HG03280 (cell line): Measurements from ENCODE around the gene BRSK1.

ENCODE experiments used
- ATAC-seq: cut with Tn5 transposase; IDR thresholded peaks from one replicate; pipeline ENCODE4 v1.9.1; 2021; ENCODE audit warnings: mild to moderate bottlenecking, moderate library complexity; ENCODE audit not compliant: unreplicated experiment

The BRSK1 gene

DNA sequence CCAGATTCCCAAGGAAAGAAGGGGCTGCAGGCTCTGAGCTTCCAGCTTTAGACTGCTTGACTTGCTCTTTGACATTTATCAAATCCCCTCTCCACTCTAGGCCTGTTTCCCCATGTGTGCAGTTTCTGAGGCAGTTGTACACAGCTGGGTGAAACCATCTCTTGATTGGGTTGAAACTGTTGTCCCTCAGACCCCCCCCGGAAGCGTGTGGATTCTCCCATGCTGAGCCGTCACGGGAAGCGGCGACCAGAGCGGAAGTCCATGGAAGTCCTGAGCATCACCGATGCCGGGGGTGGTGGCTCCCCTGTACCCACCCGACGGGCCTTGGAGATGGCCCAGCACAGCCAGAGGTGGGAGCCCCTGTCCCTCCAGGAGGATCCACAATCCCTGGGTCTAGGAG is 19.7 kb downstream of the BRSK1 start:
- no peak for ATAC-seq

DNA sequence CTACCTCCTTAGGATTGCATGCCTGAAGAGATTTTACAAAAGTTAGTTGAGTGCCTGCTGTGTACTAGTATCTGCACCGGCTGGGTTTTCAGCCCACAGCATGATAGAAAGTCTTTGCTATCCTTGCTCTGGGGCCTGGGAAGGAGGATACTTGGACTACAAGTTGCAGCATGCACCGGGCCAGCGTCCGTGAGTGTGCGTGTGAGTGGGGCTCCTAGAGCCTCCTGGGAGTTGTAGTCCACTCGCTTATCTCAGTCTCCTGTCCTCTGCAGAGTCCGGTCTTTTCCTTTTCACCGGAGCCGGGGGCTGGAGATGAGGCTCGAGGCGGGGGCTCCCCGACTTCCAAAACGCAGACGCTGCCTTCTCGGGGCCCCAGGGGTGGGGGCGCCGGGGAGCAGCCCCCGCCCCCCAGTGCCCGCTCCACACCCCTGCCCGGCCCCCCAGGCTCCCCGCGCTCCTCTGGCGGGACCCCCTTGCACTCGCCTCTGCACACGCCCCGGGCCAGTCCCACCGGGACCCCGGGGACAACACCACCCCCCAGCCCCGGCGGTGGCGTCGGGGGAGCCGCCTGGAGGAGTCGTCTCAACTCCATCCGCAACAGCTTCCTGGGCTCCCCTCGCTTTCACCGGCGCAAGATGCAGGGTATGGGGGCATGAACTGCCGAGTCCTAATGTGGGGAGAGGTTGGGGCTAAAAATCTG is 20.6 kb downstream of the BRSK1 start:
- no peak for ATAC-seq

DNA sequence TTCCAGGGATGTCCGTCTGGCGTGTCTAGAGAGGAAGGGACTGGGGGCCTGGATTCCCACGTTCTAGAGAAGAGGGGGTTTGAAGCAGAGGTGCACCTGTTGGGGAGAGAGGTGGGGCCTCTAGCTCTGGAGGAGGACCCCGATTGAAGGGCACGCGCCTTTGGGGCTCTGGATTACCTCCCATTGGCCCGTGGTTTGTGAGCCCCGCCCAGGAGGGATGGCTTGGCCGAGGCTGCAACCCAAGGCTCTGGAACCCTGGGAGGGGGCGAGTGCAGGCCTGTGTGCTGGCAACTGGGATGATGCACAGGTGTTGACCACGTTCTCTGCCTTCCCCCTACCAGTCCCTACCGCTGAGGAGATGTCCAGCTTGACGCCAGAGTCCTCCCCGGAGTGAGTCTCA is 21.2 kb downstream of the BRSK1 start:
- no peak for ATAC-seq

DNA sequence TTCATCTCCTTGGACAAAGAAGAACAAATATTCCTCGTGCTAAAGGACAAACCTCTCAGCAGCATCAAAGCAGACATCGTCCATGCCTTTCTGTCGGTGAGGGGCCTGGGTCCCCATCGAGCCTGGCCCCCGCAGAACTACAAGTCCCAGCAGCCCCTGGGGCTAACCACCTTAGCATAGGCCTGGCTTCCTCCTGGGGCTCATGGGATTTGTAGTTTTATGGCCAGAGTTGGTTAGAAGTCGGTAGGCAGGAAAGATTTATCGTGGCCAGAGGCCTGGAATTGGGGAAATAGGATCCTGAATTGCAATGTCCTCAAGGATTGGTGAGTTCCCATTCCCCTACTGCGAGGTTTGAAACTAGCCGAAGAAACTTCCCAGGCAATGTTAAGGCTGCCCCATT is 21.7 kb downstream of the BRSK1 start:
- ATAC-seq: no peak

DNA sequence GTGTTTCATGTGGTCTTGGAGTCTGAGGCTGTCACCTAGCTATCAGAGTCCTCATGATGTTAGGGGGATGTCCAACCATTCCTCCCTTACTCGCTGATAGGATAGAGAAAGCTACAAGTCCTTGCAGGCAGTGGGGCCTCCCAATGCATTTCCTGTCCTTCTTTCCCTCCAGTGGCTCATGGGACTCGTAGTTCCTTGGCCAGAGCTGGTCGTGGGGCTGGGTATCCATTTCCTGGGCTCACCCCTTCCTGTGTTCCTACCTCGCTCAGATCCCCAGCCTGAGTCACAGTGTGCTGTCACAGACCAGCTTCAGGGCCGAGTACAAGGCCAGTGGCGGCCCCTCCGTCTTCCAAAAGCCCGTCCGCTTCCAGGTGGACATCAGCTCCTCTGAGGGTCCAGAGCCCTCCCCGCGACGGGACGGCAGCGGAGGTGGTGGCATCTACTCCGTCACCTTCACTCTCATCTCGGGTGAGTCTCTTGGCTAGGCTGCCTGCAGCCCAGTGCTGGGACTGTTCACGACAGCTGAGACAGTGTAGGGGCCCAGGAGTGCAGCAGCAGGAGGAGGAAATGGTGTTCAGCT is 22.3 kb downstream of the BRSK1 start:
- ATAC-seq: no peak

DNA sequence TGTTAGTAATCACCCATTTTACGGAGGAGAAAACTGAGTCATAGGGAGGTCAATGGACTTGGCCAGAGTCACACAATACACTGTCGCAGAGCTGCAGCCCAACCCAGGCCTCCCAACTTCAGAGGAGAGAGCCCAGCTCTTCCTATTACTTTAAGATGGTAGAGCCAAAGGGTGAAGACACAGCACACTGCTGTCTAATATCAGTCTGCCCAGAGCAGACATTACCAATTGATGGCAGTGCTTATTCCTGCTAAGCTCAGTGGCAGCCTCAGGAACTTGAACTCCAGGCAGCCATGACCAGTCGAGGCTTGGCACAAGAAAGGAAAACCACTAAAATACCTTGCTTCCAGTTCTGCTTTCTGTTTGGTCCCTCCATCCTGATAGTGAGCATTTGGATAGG is 22.9 kb downstream of the BRSK1 start:
- no peak for ATAC-seq

DNA sequence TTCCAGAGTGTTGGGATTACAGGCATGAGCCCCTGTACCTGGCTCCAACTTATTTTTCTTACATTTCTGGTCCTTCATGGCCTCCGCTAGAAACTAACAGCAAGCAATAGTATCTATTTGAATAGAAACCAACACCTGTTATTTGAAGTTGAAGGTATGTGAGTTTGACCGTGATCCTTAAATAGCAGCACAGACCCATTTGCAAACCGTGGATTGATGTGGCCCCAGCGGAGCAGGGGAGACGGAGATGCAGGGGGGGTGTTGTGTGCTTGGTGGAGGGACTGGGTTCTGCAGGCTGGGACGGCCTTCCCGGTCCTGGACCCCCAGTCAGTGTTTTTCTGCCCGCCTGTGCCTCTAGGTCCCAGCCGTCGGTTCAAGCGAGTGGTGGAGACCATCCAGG is 24.5 kb downstream of the BRSK1 start:
- ATAC-seq: no peak

DNA sequence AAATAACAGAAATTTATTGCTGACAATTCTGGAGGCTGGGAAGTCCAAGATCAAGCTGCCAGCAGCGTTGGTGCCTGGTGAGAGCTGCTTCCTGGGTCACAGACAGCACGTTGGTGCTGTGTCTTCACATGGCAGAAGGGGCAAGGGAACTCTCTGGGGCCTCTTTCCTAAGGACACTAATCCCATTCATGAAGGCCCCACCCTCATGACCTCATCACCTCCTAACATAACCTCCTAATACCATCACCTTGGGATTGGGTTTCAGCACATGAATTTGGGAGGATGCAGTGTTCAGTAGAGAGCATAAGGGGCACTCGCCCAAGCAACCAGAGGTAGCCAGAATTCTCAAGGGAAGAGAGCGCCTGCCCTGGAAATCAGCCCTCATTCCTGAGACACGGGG is 25.7 kb downstream of the BRSK1 start:
- ATAC-seq: no peak

DNA sequence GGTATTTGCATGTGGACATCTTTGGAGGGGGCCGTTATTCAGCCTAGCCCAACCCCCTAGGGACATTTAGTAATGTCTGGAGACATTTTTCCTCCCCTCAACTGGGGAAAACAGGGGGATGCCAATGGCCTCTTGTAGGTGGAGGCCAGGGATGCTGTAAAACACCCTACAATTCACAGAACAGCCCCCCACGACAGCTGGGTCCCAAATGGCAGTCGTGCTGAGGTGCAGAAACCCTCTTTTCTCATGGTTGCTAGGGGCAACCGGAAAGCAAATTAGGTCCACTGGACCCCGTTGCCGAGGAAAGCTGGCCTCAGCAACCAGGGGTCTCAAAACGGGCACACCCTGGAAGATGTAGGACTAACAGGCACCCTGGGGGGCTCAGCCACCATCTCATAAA is 26.7 kb downstream of the BRSK1 start:
- no peak for ATAC-seq

DNA sequence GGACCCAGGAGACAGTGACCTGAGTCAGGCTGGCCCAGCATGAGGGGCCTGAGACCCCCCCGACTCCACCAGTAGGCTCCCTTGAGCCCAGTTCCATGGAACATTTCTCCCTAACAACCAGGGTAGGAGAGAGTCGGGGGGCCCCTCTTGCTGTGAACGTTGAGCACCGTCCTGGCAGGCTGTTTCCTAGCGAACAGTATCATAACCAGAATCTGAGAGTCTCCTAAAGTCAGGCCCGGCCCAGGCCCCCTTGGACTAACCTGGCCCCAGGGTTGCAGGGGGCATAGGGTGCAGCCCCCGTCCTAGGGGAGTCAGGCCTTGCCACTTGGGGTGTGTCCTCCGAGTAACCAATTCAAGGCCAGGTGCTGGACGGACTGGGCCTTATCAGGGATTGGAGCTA is 27.6 kb downstream of the BRSK1 start:
- no peak for ATAC-seq

DNA sequence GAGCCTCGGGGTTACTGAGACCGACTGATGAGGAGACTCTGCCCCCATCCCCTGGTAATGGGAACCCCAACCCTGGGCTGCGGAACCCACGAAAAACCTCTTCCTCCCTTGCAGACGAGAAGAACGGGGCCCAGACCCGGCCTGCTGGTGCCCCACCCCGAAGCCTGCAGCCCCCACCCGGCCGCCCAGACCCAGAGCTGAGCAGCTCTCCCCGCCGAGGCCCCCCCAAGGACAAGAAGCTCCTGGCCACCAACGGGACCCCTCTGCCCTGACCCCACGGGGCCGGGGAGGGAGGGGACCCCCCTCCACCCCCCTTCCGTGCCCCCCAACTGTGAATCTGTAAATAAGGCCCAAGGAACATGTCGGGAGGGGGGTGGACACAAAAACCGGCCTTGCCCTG is 28.0 kb downstream of the BRSK1 start:
- no peak for ATAC-seq

DNA sequence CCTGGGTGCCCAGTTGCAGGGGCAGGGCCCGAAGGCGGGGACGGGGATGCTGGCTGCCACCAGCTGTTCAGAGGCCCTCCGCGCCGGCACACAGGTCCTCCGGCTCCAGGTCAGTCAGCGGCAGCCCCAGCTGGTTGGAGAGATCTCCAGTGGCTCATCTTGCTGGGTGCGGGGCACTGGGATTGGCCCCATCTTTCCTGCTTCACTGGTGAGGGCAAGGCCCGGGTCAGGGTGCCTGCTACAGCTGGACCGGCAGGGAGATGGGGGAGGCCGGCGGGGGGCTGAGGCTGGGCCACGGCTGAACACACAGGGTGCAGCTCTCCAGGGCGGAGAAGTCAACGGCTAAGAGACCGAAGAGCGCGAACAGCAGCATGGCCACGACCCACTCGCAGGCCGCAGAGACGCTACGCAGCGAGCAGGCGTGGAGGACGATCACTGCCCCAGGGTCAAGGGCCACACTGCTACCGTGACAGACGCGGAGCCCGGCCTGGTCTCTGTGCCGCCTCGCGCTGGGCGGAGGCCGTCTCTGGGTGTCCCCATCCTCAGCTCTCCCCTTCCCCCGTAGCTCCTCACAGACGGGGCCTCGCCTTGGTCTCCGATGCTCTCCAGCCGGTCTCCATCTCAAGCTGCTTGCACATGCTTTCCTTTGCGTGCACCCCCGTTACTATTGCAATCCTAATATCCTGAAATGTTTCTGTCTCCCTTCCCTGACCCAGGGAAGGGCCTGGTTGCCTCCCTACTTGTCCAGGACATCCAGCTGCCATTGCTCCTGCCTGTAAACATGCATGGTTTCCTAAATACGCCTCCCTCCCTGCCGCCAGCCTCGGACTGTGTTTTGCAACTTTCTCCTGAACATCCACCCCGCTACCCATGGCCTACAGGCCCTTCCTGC is 29.1 kb downstream of the BRSK1 start:
- ATAC-seq: no peak

DNA sequence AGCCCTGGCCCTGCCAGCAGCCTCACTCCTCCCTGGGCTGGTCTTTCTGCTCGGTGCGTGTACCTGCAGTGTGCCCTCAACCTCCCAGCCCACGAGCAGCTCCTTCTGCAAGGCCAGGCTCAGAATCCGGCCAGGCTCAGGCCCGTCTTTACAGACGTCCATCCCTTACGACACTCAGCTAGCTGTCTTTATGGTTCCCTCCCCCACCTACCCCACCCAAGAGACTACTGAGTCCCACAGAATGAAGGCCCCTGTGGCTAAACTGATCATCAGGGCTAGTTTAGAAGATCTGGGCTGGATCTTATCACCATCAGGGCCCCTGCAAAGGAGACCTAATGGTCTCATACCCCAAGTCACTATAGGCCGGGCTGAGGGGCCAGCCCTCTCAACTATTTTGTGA is 30.6 kb downstream of the BRSK1 start:
- no peak for ATAC-seq

DNA sequence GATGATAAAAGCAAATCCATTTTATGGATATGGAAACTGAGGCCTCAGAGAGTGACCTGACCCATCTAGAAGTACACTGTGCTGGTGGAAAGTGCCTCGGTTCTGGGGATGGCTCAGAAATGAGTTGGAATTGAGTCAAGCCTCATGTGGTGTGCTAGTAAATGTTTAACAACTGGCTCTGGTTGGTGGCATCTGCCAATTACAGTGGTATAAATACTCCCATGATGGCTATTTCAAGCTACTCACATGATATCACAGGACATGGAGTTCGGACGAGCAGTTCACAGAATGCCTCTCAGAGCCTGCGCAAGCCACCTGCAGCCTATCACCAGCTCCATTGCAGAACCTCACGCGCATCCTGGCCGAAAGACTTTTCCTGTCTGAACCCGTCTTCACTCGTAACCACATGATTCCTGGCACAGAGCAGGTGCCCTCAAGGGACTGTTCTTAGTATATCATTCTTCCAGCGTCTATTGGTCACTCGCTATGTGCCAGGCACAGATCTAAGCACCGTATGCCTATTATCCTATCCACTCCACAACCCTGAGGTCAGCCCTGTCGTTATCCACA is 32.2 kb downstream of the BRSK1 start:
- ATAC-seq: no peak

DNA sequence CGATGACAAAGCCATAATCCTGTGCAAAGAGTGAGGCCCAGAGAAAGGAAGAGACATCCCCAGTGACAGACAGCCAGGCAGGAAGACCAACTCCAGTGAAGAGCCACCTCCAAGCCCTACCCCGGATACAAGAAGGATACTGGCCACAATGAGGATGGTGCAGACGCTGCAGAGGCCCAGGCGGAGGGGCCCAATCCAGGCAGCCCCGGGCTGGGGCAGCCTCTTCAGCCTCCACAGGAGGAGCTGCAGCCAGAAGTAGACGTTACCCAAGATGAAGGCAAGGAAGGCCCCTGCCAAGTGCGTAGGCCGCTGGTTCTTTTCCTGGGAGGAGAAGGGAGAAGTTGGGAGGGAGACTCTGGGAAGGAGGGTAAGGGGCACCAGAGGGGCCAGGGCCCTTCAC is 32.8 kb downstream of the BRSK1 start:
- no peak for ATAC-seq

DNA sequence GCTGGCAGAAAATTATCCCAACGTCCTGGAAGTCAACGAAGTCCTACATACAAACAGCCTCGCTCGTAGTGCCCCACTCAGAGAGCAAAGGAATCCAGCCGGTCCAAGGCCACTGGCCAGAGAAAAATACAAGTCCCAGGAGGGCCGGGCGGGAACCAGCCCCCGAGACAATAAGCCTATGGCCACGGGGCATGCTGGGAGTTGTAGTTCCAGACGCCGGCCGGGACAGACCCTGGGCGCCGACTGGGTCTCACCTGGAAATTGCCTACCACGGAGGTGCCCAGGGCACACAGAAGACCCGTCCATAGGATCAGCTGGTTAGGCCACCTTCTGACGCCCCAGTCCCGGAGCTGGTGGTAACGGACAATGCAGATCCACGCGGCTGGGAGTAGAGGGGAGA is 36.0 kb downstream of the BRSK1 start:
- no peak for ATAC-seq

DNA sequence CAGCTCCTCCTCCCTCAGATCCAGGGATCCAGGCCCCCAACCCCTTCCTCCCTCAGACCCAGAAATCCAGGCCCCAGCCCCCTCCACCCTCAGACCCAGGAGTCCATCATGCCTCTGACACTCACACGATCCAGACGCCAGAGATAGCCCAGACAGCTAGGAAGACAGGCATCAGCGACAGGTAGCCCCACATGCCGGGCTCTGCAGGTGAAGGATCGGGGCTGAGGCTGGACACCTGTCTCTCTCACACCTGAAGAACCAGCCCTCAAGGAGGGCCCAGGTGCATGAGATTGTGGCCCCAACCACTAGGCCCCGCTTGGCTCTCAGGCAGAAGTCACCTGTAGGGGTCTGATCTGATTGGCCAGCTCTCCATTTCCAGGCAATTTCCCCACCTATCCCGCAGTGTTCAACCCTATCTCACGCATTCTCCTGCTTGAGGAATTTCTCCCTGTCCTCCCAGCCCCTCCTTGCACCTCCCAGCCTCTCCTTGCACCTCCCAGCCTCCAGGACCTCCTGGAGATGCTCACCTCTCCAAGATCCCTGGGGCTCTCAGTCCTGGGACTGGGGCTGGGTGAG is 37.1 kb downstream of the BRSK1 start:
- ATAC-seq: no peak

DNA sequence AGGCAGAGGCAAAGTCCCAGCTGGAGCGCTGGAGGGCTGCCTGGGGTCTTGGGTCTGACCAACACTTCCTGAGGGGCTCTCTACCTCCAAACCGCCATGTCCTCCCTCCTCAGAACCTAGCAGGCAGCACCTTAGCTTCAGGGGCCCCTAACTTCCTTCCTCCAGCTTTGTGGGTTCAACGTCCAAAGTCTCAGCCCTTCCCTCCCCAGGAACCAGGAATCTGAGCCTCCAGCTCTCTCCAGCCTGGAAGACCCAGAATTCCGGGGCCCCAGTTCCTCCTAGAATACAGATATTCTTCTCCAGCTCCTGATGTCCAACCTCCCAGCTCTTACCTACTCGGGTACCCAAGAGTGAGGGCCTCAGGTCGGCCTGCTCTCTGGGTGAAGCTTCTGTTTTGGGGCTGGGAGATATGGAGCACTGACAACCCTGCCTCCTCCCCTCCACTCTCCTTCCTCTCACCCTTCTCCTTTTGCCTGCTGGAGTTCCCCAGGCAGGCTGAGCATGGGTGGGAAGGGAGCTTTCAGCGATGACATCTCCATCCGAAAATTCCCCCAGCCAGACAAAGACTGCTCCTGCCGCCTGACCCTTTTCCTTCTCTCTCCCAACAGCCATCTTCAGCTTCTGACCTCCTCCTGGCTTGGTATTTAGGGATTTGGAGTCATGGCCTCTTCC is 37.8 kb downstream of the BRSK1 start:
- ATAC-seq: no peak

DNA sequence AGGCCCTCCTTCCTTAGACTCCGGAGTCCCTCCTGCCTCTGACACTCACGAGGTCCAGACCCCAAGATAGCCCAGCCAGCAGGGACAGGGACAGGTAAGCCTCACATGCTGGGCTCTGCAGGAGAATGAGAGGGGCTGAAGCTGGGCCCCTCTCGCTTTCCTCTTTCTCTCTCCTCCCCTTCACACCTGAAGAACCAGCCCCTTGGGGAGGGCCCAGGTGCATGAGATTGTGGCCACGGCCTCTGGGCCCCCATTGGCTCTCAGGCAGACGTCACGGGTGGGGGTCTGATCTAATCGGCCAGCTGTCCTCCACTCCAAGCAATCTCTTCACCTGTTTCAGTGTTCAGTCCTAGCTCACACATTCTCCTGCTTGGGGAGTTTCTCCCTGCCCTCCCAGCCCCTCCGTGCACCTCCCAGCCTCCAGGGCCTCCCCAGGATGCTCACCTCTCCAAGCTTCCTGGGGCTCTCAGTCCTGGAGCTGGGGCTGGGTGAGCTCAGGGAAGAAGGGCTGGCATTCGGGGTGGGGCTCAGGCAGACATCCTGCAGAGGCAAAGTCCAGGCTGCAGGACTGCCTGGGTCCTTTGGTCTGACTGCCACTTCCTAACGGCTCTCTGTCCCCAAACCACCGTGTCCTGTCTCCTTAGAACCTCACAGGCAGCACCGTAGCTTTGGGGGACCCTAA is 38.5 kb downstream of the BRSK1 start:
- ATAC-seq: no peak

DNA sequence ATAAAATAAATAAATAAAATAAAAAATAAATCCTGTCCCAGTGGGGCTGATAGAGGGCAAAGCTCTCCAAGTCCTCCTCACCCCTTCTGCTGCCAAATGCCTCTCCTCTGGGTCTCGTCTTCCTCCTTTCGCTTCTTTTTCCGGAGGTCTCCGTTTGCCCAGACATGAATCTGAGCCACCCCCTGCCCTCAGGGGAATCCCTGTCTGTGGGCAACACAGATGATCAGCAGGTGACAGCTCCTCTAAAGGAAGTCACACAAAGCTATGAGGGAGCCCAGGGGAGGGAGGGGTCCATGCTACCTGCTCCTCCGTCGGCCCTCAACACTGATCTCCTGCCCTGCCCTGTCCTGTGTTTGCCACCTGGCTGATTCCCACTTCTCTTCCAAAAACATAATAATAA is 40.9 kb downstream of the BRSK1 start:
- ATAC-seq: no peak
